Measurements from ENCODE around the gene TCEA2.
A peak's percentile ranks its signal among the peaks of the same experiment; 100 is the strongest.

The TCEA2 gene

GRCh38 chr20:64049060-64049877, 13.7 kb upstream of the TCEA2 start, which contains the start of gene SOX18:
TSS of gene SOX18 (minus strand) at chr20:64049639. CDS start at chr20:64049516, 123 bp downstream.
- DNase-seq (ENCODE audit: low read depth in 2 of 2), result no peak

GRCh38 chr20:64049878-64050260, 13.1 kb upstream of the TCEA2 start:
- DNase-seq (ENCODE audit: low read depth in 2 of 2), result no peak

GRCh38 chr20:64050261-64051032, 12.6 kb upstream of the TCEA2 start:
- DNase-seq (ENCODE audit: low read depth in 2 of 2), result no peak

GRCh38 chr20:64051033-64051452, 12.0 kb upstream of the TCEA2 start:
- DNase-seq (ENCODE audit: low read depth in 2 of 2), result no peak

- no peak for DNase-seq (ENCODE audit: low read depth in 2 of 2)
These were observed 11.3 kb upstream of the TCEA2 start for GRCh38 chr20:64051561-64052325.

- DNase-seq (ENCODE audit: low read depth in 2 of 2), result no peak
These were observed 10.7 kb upstream of the TCEA2 start for GRCh38 chr20:64052326-64052722.

DNA sequence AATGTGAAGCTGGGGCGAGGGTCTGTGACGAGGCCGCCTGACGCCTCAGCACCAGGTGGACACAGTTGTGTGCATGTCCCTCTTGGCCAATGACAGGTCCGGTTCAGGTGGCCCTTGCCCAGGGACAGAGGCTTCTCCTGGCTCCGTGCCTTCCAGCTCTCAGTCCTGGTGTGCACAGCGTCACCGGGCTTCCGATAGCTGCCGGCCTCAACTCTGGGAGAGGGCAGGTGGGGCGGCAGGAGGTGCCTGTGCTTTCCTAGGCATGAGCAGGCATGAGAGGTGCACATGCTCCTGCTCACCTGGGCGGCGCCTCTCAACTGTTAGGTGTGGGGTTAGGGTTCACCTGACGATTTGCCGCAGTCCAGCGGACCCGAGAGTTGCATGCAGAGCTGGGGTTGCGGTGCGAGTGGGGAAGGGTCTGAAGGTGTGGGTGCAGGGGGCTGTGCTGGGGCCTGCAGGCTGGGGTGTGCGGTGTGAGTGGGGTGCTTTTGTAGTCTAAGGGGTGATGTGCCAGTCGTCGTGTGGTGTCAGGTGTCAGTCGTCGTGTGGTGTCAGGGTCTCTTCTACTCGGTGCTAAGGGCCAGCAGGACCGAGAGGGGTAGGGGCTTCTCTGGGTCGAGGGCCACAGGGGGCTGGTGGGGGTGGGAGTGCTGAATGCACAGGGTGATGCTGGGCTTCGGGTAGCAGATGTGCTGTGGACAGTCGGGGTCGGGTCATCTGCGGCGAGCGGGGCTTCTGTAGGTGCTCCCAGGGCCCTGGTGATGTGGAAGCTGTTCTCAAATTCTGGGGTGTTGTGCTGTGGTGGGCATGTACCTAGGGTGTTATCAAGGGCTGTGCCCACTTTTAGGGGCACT, 9.8 kb upstream of the TCEA2 start:
- DNase-seq (ENCODE audit: low read depth in 2 of 2), result no peak

DNA sequence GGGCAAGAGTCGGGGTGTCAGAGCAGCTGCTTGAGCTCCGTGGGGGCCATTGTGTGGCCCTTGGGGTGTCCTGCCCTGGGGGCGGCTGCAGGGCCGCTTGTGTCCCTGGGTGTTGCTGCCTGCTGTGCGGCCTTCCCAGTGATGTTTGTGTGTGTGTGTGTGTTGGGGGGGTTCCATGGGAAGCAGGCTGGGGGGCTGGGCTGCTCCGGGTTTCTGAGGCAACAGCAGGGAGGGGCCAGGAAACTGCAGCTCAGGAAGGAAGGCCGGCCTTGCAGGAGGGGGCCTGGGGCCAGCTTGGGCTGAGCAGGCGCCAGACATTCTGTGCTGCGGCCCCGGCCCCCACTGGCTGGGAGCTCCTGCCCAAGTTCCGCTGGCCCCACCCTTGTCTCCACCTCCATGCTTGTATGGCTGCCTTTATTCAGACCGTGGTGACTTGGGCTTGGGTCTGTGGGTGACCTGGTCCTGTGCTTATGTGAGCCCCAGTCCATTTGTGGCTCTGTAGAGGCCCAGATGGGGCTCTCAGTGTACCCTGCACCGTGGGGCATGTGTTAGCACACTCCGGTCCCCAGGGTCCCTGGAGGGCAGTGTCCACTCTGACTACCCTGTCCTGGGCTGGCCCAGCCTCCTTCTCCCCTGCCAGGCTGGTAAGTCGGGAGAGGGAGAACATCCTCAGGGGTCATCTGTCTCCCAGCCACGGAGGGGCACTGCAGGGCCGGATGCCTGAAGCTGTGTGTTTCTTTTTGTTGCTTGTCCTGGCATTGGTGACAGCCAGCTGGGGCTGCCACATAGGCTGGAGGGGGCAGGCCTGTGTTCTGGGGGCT, 8.9 kb upstream of the TCEA2 start:
- no peak for DNase-seq (ENCODE audit: low read depth in 2 of 2)

DNA sequence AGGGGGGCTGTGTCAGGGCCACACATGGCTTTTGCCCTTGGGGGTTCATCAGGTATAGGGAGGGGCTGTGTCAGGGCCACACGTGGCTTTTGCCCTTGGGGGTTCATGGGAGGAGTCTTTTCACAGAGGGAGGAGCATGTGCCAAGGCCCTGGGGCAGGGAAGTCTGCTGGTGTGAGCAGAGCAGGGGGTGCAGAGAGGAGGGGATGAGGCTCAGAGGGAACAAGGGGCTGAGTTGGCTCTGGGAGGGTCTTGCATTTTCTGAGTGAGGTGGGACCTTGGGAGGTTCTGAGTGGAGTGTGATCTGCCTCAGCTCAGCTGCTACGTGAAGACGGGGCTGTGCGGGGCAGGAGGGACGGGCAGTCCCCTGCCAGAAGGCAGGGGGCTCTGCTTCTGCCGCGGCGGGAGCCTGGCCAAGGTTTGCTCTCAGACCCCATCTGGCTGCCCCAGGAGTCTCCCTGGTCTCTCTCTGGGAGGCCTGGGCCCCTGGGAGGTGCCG, 7.6 kb upstream of the TCEA2 start:
- DNase-seq (ENCODE audit: low read depth in 2 of 2), result no peak

DNA sequence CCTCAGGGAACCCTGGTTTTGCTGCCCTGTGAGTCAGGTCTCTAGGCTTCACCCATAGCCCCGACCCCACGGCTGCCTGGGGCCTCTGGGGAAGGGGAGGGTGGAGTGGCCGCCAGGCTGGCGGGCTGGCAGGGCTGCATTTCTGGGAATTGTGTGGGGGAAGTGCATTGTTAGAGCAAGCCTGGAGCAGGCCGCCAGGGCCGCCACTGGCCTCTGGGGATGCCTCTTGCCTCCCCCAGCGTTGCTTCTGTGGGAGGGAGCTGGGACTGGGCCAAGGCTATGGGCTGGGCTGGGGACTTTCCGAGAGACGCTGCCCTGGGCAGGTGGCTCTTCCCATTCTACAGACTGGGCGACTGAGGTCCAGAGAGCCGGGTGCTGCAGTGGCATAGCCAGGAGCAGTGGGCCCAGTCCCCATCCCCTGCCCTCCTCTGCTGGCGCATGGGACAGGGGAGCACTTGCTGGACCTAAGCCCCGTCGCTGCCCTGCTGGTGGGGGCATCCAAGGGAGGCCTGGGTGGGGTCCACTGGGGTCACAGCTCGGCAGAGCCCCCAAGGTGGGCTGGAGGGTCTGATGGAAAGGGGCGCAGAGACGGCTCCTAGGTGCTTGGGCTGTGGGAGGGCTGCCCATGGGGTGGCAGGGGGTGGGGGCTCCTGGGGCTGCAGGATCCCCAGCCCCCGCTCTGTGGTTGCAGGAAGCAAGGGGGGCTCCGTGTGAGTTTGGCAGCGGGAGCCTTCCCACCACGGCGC, 6.9 kb upstream of the TCEA2 start:
- DNase-seq (ENCODE audit: low read depth in 2 of 2), result no peak

- DNase-seq (ENCODE audit: low read depth in 2 of 2), result no peak
These were observed 6.4 kb upstream of the TCEA2 start for GRCh38 chr20:64056639-64056888.

GRCh38 chr20:64056889-64057627, 5.9 kb upstream of the TCEA2 start:
- DNase-seq (ENCODE audit: low read depth in 2 of 2), result no peak

- DNase-seq (ENCODE audit: low read depth in 2 of 2), result peak; percentile 58 to 67
These were observed 5.1 kb upstream of the TCEA2 start for GRCh38 chr20:64057628-64058498.

DNA sequence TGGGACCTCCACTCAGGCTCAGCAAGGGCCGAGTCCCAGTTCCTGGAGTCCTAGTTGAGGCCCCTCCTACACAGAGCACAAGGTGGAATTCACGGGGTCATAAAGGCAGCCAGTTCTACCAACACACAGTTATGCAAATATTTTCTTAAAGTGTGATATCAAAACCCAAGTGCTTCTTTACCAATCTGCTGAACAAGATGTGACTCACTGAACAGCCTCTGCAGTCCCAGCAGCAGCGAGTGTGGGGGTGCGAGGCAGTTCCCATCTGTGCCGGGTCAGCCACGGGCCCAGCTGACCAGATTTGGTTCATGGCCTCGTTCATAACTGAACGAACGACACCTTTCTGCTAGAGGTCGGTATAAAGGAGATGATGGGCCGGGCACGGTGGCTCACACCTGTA, 4.5 kb upstream of the TCEA2 start:
- no peak for DNase-seq (ENCODE audit: low read depth in 2 of 2)

GRCh38 chr20:64062276-64062595, 762 bp upstream of the TCEA2 start:
- no peak for DNase-seq (ENCODE audit: low read depth in 2 of 2)

DNA sequence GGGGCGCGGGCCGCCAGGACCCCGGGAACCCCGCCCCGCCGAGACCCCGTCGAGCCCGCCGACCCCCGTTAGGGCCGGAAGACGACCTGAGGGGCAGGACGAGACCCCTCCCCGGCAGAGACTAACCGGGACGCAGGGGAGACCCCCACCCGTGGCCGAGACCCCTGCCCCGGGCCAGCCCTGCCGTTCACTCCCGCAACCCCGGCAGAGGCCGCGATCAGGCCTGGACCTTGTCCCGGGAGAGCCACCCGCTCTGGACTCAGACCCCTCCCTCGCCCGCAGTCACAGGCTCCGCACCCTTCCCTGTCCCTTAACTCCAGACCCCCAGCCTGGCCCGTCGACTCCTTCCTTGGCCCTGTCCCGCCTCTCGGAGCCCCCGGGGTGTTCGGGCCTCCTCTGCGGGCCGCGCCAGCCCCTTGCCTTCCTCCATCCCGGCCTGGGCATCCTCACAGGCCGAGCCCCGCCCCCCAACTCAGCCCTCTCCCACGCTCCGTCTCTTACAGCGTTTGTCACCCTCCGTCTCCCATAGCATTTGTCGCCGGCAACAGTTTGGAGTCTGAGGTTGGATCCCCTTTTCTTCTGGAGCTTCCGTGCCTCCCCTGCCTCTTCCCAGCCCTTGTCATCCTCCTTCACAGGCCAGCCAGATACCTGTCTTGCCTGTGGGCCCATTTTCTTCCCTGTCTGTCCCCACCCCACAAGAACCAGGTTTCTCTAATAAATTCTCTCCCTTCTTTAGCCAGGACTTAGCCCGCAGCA, 569 bp downstream of the TCEA2 start:
- no peak for DNase-seq (ENCODE audit: low read depth in 2 of 2)

- DNase-seq (ENCODE audit: low read depth in 2 of 2), result no peak
These were observed 1.2 kb downstream of the TCEA2 start for GRCh38 chr20:64064145-64064698.

All from stimulated activated CD8-positive, alpha-beta memory T cell treated with anti-CD3 and anti-CD28 coated beads, Interleukin-15, amount 100 ng/mL, for 4 hours (primary cell).